NCI-H1105 treated with DMSO at 0.1 percent for 48 hours (cell line): ENCODE results near the gene EXD3.
"Not testable (repeated sequence)": the region's sequence is repeated elsewhere in the genome, so short reads cannot be mapped to it uniquely, and the experiment has no call there.

Source experiments
- DNase-seq: peaks from one replicate; lab custom pipeline; 2025; lab: John Stamatoyannopoulos, UW

EXD3 gene

GRCh38 chr9:137422604-137423513, at the start of gene EXD3, which contains the start of gene NOXA1:
TSS of gene EXD3 (minus strand) at chr9:137423162. CDS start at chr9:137395357, 27,805 bp downstream.
TSS of gene NOXA1 (plus strand) at chr9:137423393. CDS start at chr9:137423530, 137 bp downstream.
- peak; percentile 83 for DNase-seq

- no peak for DNase-seq
These were observed 47.8 kb upstream of the EXD3 start for GRCh38 chr9:137470785-137471184.

GRCh38 chr9:137467896-137468295, 44.9 kb upstream of the EXD3 start:
- no peak for DNase-seq

GRCh38 chr9:137467161-137467581, 44.2 kb upstream of the EXD3 start:
- no peak for DNase-seq

- DNase-seq = not testable (repeated sequence)
These were observed 43.6 kb upstream of the EXD3 start for GRCh38 chr9:137466389-137467085.

GRCh38 chr9:137465720-137466388, 42.9 kb upstream of the EXD3 start:
- no peak for DNase-seq

- DNase-seq = no peak
These were observed 42.2 kb upstream of the EXD3 start for GRCh38 chr9:137465000-137465719.

- no peak for DNase-seq
These were observed 41.5 kb upstream of the EXD3 start for GRCh38 chr9:137464291-137464999.

- DNase-seq = no peak
These were observed 40.9 kb upstream of the EXD3 start for GRCh38 chr9:137463931-137464290.

- no peak for DNase-seq
These were observed 40.3 kb upstream of the EXD3 start for GRCh38 chr9:137462986-137463930.

GRCh38 chr9:137462396-137462985, 39.5 kb upstream of the EXD3 start:
- DNase-seq = no peak

- DNase-seq = no peak
These were observed 38.9 kb upstream of the EXD3 start for GRCh38 chr9:137461663-137462395.

- no peak for DNase-seq
These were observed 38.3 kb upstream of the EXD3 start for GRCh38 chr9:137461316-137461662.

GRCh38 chr9:137460363-137461315, 37.7 kb upstream of the EXD3 start:
- DNase-seq = no peak

GRCh38 chr9:137459601-137460362, 36.8 kb upstream of the EXD3 start:
- no peak for DNase-seq

- peak; percentile 81 for DNase-seq
These were observed 36.2 kb upstream of the EXD3 start, which contains the start of gene NSMF for GRCh38 chr9:137459152-137459600. TSS of gene NSMF (minus strand) at chr9:137459334. CDS start at chr9:137459102, 232 bp downstream.
